LNCaP clone FGC (cell line): Measurements from ENCODE around the gene ASPN.
"Not testable (repeated sequence)": the region's sequence is repeated elsewhere in the genome, so short reads cannot be mapped to it uniquely, and the experiment has no call there.

Experiments
- DNase-seq: peaks from one replicate; pipeline ENCODE4 v3.0.0-alpha.2; 2011; ENCODE audit warnings: low read depth
- H3K4me3 ChIP-seq: 2 replicates; pipeline ENCODE4 v1.5.1; 2011; ENCODE audit warnings: mild to moderate bottlenecking, low read depth, low read length, control low read depth
- TF ChIP-seq, protein P1 (sequence below): IDR thresholded peaks from 2 replicates; pipeline ENCODE4 v1.5.1; 2012; ENCODE audit warnings: mild to moderate bottlenecking; ENCODE audit not compliant: control insufficient read depth, insufficient read depth; ENCODE audit errors: extremely low read depth

ASPN gene

DNA sequence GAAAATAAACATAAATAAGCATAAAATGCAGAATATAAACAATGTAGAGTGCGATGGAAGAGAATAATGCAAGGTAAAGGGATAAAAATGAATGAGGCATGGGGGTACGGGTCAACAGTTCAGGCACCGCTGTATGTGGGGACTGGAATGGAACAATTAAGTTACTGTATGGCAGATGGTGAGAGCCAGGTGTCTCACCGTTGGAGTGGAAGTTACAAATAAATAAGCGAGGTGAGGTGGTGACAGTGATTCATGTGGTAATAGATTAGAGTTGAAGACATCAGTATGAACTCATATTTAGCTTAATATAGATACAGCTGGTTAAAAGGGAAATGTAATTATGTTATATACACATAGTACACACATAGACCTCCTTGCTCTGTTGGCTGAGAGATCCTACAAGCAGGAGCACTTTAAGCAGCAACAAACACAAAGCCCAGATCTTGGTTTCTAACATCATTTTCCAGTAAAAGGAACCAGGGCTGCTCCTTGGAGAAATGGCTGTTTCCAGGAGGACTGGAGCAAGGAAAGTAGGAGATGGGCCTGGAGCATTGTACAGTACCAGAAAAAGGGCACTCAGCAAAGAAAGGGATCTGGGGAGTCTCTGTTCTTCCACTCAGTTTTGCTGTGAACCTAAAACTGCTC lies 55.7 kb downstream of the ASPN start:
- H3K4me3 ChIP-seq: no peak overlapping the region
- no peak for DNase-seq

DNA sequence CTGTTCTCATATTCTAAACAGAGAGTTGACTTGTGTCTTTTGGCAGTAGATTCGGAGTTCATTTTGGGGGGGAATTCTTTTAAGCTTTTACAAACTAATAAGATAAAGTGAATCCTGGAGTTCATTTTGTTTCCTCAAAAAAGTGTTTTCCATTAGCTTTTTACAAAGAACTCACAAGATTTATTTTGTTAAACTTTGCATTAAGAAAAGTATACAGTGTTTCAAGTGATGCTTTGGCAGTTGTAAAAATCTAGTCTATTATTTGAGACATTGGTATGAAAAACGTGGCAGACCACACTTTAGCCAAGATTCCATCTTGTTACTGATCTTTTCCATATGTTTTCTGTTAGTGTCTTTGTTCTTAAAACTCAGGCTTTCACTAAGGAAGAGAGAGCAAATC lies 56.8 kb downstream of the ASPN start:
- DNase-seq: no peak
- TF ChIP-seq, protein P1, sequence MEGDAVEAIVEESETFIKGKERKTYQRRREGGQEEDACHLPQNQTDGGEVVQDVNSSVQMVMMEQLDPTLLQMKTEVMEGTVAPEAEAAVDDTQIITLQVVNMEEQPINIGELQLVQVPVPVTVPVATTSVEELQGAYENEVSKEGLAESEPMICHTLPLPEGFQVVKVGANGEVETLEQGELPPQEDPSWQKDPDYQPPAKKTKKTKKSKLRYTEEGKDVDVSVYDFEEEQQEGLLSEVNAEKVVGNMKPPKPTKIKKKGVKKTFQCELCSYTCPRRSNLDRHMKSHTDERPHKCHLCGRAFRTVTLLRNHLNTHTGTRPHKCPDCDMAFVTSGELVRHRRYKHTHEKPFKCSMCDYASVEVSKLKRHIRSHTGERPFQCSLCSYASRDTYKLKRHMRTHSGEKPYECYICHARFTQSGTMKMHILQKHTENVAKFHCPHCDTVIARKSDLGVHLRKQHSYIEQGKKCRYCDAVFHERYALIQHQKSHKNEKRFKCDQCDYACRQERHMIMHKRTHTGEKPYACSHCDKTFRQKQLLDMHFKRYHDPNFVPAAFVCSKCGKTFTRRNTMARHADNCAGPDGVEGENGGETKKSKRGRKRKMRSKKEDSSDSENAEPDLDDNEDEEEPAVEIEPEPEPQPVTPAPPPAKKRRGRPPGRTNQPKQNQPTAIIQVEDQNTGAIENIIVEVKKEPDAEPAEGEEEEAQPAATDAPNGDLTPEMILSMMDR: no peak
- no peak overlapping the region for H3K4me3 ChIP-seq

More for the DNA sequence above, 55.7 kb downstream of the ASPN start:
- TF ChIP-seq, protein P1: no peak

DNA sequence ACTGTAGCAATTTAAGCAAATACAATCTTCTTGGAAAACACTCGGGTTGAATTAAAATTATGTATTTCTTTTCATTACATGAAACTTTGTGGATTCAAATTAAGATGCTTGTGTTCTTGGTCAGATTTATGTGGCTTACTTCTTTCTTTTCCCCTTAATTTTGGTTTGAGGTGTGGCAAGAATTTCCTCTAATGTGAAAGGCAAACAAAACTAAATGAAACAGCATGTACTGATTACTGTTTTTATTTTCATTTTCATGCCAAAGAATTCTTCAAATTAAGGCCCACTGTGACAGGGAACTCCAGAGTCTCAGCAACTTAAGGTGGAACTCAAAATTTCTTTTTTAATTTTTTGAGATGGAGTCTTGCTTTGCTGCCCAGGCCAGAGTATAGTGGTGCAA lies 58.0 kb downstream of the ASPN start, which contains the start of gene OMD:
Gene OMD, minus strand, starts transcription at position 132 of the 400 bp plus-strand sequence. CDS start 6,913 bp downstream, outside the sequence.
- no peak within 1 kb of the TSS for H3K4me3 ChIP-seq
- no peak for DNase-seq
- TF ChIP-seq, protein P1: no peak

DNA sequence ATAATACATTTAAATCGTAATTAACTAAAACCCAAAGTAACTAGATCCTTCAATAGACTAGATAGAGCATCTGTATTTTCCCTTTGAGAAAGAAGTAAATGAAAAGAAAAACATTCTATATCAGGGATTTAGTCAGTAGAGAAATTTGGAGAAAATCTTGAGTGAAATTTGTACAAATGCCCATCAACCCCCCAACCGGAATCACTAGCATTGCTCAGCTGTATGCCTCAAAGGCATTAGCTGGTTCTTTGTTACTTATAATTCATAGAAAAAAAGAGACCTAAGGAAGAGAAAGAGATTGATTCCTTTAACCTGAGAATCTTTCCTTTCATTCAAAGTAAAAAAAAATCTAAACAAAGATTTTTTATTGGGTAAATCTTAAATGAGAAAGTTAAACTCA lies 58.7 kb downstream of the ASPN start:
- TF ChIP-seq, protein P1: no peak
- no peak overlapping the region for H3K4me3 ChIP-seq
- DNase-seq: no peak

DNA sequence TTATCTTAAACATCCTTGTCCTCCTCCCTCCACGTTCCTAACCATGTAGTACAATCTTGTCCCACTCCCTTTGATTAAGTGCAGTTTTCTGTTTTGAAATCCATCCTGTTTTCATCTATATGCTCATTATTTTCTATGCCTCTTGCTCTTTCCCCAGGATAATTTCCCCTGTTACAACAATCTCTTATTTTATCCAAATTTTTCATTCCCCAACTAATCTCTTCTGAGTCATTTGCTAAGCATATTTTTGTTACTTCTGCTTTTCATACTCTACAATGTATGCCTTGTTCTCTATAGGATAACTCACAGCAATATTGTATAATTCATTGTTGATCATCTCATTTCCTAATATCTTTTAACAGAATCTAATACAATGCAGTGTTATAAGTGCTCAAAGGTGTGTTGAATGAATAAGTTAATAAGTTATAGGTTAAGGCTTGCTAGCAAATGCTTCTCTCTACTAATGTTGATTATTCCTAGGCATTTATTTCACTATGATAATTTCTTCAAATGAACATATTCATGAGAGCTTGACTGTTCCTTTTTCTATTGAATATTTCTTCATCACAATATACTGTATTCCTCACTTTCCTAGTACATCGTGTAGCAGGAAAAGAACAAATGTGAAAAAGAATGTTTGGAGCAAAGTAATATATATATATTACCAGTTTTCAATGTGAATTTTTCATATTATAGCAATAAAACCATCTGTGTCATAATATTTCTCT lies 59.5 kb downstream of the ASPN start:
- H3K4me3 ChIP-seq: no peak overlapping the region
- TF ChIP-seq, protein P1: no peak
- DNase-seq: no peak

DNA sequence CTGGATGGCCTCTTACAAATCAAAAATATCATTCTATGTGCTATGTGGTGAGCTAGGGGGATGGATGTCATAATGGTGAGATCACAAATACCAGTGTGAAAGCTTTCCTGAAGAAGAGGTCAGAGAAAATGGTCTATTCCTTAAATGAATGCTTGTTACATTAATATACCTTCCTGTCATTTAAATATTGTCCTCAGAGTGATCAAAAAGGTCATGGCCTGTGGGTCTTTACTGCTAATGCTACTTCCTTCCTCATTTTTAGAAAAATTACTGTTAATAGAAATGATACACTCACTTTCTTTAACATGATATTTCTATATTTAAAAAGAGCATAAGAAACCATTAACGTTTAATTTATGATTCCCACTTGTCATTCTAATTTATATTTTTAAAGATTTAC lies 67.7 kb downstream of the ASPN start:
- no peak for DNase-seq
- no peak overlapping the region for H3K4me3 ChIP-seq
- TF ChIP-seq, protein P1: no peak

DNA sequence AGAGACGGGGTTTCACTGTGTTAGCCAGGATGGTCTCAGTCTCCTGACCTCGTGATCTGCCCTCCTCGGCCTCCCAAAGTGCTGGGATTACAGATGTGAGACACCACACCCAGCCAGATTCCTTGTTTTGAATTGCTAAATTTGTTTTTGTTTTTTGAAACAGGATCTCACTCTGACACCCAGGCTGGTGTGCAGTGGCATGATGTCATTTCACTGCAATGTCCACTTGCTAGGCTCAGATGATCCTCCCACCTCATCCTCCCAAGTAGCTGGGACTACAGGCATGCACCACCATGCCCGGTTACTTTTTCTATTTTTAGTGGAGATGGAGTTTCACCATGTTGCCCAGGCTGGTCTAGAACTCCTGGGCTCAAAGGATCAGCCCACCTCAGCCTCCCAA lies 71.1 kb downstream of the ASPN start:
- DNase-seq, H3K4me3 ChIP-seq: not testable (repeated sequence)
